KG1 (cell line): Measurements from ENCODE around the gene GDPGP1.
"Not testable (repeated sequence)": the region's sequence is repeated elsewhere in the genome, so short reads cannot be mapped to it uniquely, and the experiment has no call there.

Source experiments
- DNase-seq: peaks from one replicate; lab custom pipeline; 2025; lab: John Stamatoyannopoulos, UW

The GDPGP1 gene

GRCh38 chr15:90225504-90226234 is 8.3 kb upstream of the GDPGP1 start:
- DNase-seq, result no peak

DNA sequence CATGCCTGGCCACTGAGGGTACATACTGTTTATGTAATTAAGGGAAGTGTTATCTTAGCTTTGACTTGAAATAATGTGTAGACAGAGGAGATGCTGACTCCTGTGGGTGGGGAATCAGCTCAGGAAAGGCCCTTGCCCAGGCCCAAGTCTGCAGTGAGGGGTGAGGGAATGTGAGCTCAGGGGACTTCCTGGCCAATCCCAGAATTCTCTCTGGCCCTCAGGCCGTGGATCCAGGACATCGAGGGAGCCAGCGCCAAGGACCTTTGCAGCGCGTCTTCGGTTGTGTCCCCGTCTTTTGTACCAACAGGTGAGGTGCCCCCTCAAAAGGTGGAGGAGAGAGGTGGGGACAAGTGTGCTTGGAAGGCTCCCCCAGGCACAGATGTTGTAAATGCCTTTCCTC is 6.7 kb upstream of the GDPGP1 start:
- DNase-seq, result no peak

DNA sequence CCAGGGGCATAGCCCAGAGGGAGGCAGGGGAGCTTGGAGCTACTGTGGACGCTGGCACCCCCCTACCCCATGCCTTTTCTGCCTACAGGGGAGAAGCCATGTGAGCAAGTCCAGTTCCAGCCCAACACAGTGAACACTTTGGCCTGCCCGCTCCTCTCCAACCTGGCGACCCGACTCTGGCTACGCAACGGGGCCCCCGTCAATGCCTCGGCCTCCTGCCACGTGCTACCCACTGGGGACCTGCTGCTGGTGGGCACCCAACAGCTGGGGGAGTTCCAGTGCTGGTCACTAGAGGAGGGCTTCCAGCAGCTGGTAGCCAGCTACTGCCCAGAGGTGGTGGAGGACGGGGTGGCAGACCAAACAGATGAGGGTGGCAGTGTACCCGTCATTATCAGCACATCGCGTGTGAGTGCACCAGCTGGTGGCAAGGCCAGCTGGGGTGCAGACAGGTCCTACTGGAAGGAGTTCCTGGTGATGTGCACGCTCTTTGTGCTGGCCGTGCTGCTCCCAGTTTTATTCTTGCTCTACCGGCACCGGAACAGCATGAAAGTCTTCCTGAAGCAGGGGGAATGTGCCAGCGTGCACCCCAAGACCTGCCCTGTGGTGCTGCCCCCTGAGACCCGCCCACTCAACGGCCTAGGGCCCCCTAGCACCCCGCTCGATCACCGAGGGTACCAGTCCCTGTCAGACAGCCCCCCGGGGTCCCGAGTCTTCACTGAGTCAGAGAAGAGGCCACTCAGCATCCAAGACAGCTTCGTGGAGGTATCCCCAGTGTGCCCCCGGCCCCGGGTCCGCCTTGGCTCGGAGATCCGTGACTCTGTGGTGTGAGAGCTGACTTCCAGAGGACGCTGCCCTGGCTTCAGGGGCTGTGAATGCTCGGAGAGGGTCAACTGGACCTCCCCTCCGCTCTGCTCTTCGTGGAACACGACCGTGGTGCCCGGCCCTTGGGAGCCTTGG is 5.9 kb upstream of the GDPGP1 start:
- no peak for DNase-seq

GRCh38 chr15:90228960-90229359 is 5.0 kb upstream of the GDPGP1 start:
- DNase-seq, result no peak

DNA sequence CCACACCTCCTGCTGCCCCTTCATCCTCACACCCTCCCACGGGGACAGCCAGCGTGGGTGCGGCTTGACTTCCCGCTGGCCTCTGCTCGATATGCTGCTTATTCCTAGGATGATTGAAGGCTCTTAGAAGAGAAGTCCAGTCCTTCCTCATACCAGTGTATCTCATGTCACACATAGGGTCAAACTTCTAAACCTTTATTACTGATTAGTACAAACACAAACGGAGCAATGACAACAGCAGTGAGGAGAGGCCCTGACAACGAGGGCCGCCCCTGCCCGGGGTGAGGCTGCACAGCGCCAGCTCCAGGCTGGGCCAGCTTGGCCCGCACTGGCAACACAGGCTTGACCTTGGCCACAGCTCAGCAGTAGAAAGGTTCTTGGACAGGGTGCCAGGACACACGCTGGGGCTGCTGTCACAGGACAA is 3.9 kb upstream of the GDPGP1 start:
- DNase-seq, result no peak

GRCh38 chr15:90230610-90231009 is 3.4 kb upstream of the GDPGP1 start:
- DNase-seq, result no peak

- no peak for DNase-seq
Observed at GRCh38 chr15:90231028-90232017, 2.7 kb upstream of the GDPGP1 start.

DNA sequence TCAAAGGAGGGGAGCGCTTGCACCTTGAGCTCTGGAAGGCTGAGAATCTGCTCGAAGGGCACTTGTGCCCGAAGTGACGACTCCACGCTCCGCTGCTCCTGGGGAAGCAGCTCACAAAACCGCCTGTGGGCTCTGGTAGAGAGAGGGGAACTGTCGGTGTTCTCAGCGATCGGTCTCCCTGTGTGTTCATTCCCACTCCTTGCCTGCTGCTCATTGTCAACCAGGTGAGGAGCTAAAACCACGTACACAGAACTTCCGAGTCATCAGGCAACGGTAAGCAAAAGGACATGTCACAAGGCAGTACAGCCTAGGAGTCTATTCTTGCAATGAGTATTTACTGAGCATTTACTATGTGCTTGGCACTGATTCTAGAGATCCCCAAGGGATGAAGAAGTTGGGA is 1.8 kb upstream of the GDPGP1 start:
- DNase-seq, result no peak

GRCh38 chr15:90232941-90233386 is 1.0 kb upstream of the GDPGP1 start:
- DNase-seq, result no peak

DNA sequence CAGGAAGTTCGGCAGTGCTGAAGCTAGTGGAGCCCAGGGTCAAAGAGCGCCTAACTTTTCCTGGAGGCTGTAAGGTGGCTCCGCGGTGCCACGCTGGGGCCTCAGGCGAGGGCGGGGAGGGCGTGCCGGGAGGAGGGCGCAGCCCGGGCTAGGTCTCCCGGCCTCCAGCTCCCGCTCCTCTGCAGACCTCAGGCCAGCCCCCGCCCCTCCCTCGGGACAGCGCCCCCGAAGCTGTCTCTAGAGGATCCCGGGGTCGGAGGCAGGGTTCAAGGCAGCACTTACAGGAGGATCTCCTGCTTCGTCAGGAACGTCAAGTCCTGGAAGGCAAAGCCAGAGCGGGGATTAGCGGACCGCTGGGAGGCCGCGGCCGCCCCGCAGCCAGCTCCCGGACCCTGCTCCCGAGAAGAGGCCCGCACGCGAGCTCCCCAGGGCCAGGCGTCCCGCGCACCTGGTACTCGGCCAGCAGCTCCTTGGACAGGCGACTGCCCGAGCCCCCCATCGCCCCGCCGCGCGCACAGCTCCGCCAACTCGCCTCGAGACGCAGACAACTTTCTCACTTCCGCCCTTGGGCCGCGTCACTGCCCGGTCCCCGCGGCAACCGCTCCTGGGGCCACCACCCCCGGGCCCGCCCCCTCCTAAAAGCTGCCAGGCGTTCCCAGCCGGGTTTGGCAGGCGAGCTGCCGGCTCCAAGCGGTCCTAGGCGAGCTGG is 468 bp upstream of the GDPGP1 start, which contains the start of gene CIB1:
CIB1 (minus strand) TSS at position 555 of the 709 bp plus-strand sequence; CDS start at position 499, 56 bp downstream.
- peak; percentile 87 for DNase-seq

GRCh38 chr15:90239371-90239770 is 5.4 kb downstream of the GDPGP1 start:
- DNase-seq, result no peak

DNA sequence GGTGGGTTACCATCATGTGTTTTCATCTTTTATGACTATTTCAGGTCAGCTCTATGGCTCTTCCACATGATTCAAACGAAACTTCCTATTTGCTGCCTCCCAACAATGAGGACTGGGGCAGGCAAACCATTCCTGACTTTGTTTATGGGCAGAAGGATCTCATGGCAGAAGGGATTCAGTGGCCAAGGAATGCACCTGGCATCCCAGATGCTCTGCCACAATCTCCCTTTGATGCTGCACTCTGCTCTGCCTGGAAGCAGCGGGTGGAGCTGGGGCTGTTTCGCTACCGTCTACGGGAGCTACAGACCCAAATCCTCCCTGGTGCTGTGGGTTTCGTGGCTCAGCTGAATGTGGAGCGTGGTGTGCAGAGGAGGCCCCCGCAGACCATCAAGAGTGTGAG is 6.8 kb downstream of the GDPGP1 start:
- no peak for DNase-seq

DNA sequence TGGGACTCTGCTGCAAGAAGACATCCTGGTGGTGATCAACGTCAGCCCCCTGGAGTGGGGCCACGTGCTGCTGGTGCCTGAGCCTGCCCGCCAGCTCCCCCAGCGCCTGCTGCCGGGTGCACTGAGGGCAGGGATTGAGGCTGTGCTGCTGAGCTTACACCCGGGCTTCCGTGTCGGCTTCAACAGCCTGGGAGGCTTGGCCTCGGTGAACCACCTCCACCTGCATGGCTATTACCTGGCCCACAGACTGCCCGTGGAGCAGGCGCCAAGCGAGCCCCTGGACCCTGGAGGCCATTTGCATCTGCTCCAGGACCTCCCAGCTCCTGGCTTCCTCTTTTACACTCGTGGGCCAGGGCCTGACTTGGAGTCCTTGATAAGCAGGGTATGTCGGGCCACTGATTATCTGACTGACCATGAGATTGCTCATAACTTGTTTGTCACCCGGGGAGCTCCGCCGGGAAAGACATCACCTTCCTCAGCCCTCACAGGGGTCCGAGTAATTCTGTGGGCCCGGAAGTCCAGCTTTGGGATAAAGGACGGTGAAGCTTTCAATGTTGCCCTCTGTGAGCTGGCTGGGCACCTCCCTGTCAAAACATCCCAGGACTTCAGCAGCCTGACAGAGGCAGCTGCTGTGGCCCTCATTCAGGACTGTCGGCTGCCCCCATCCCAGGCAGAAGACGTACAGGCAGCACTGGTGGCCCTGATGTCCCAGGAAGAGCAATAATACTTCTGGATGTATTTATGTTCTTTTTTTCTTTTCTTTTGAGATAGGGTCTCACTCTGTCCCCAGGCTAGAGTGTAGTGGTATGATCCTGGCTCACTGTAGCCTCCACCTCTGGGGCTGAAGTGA is 7.6 kb downstream of the GDPGP1 start:
- no peak for DNase-seq

GRCh38 chr15:90243943-90244639 is 10.1 kb downstream of the GDPGP1 start:
- DNase-seq, result no peak

DNA sequence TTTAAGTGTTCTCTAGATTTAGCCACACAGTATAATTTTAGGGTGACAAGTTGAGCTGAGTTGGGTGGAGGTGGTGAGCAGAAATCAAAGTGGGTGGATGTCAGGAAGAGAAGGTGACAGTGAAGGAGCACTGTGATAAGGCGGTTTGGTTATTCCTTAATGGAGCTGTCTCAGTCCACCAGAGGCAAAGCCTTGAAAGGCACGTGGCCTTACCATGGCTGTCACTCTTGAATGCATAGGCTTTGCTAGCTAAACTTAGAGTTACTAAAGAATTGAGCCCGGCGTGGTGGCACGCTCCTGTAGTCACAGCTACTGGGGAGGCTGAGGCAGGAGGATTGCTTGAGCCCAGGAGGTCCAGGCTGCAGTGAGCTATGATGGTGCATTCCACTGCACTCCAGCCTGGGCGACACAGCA is 14.8 kb downstream of the GDPGP1 start:
- DNase-seq, result no peak

DNA sequence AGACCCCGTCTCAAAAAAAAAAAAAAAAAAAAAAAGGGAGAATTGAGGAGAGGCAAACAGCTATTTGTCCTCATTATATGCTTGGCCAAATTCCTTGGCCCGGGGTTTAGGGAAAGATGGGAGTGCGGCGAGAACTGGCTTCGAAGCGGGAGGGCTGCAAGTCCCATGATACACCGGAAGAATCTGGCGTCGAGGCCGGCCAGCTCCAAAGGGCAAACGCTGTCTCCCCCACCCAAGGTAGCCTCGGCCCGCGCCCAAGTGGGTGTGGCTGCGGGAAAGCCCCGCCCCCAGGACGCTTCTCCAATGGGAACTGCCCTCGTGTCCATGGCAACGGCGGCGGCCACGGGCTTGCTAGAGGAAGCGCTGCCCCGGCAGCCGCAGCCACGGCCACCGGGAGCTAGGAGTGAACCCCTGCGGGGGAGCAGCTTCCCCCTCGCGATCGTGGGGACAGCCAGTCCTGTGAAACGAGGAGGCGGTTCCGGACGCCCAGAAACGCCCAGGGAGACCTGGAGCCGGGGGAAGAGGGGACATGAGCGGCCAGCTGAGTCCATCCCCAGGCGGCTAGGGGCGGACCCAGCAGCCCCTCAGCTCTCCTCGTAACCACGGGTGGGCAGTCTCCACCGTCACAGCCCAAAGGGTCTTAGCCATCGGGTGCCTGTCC is 15.3 kb downstream of the GDPGP1 start, which contains the start of gene TTLL13:
TTLL13 (plus strand) TSS at position 354 of the 661 bp plus-strand sequence. CDS start 1,075 bp downstream, outside the sequence.
- DNase-seq, result peak; percentile 10

GRCh38 chr15:90257776-90258175 is 23.8 kb downstream of the GDPGP1 start:
- no peak for DNase-seq

- DNase-seq, result no peak
Observed at GRCh38 chr15:90259524-90259923, 25.5 kb downstream of the GDPGP1 start.

DNA sequence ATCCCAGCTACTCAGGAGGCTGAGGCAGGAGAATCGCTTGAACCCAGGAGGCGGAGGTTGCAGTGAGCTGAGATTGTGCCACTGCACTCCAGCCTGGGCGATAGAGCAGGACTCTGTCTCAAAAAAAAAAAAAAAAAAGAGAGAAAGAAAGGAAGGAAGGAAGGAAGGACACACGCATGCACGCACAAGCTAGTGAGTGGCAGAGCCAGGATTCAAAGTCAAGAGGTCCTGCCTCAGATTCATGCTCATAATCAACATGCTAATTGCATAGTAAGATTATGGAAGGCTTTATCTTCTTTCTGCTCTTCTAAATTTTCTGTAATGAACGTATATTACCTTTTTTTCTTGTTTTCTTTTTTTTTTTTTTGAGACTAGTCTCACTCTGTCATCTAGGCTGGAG is 26.7 kb downstream of the GDPGP1 start:
- DNase-seq, result not testable (repeated sequence)
